Measurements from ENCODE around the gene DSCAML1.

DNA sequence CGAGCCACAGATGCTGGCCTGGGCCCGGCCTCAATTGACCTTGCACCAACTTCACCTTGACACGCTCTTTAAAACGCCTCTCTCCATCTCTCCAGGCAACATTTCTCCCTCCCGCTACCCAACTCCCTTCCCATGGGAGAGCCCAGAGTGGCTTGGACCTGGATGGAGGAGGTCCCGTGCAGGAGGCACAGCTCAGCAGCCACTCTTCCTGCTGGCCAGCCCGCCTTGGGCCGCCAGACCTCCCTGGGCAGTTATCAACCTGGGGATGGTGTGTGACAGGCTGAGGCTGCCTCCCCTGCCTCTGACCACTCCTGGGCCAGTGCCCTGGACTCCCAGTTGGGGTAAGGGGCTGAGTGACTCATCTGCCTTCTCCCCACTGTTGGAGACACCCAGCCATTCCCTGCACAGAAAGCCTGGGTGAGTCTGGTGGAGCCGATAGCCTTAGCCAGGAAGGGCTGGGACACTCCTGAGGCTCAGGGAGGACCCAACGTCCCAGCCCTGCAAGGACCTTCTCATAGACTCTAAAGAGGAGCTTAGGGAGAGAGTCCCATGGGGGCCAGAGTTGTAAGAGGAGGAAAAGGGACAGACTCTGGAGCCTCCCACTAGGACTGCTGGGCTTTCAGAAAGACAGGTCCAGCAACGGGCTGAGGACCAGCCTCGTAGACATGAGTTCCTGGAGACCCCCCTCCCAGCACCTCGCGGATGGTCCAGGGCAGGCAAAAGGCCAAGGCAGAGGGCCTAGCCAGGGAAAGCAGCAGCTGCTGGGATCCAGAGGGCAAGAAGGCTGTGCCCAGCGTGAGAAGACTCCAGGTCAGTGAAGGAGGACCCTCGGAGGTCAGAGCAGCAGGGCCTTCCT lies 337.7 kb downstream of the DSCAML1 start:
- no peak for TF ChIP-seq RAD51 (IDR thresholded peaks at IDR 0.05)
- TF ChIP-seq, protein P1, sequence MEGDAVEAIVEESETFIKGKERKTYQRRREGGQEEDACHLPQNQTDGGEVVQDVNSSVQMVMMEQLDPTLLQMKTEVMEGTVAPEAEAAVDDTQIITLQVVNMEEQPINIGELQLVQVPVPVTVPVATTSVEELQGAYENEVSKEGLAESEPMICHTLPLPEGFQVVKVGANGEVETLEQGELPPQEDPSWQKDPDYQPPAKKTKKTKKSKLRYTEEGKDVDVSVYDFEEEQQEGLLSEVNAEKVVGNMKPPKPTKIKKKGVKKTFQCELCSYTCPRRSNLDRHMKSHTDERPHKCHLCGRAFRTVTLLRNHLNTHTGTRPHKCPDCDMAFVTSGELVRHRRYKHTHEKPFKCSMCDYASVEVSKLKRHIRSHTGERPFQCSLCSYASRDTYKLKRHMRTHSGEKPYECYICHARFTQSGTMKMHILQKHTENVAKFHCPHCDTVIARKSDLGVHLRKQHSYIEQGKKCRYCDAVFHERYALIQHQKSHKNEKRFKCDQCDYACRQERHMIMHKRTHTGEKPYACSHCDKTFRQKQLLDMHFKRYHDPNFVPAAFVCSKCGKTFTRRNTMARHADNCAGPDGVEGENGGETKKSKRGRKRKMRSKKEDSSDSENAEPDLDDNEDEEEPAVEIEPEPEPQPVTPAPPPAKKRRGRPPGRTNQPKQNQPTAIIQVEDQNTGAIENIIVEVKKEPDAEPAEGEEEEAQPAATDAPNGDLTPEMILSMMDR (IDR thresholded peaks at IDR 0.05 in 2 of 3, conservative IDR thresholded peaks at IDR 0.05 in 1 of 3; ENCODE audit: control insufficient read depth in 2 of 3, extremely low read depth in 1 of 3, insufficient read depth in 1 of 3, low read depth in 3 of 3, low read length in 3 of 3): no peak

All from GM12878 (cell line).